HG03460 (cell line): ENCODE measurements around the gene KDM4B.

Experiments
- ATAC-seq: cut with Tn5 transposase; IDR thresholded peaks from one replicate; pipeline ENCODE4 v1.9.1; 2021; ENCODE audit not compliant: unreplicated experiment

The KDM4B gene

GRCh38 chr19:5067678-5068077 is 98.8 kb downstream of the KDM4B start:
- ATAC-seq = no peak

- ATAC-seq = no peak
Observed at GRCh38 chr19:5068233-5069072, 99.5 kb downstream of the KDM4B start.

GRCh38 chr19:5070331-5070730 is 101.4 kb downstream of the KDM4B start:
- no peak for ATAC-seq

- no peak for ATAC-seq
Observed at GRCh38 chr19:5070930-5071329, 102.0 kb downstream of the KDM4B start.

GRCh38 chr19:5071579-5071978 is 102.7 kb downstream of the KDM4B start:
- no peak for ATAC-seq

- no peak for ATAC-seq
Observed at GRCh38 chr19:5072115-5072514, 103.2 kb downstream of the KDM4B start.

- no peak for ATAC-seq
Observed at GRCh38 chr19:5073153-5073844, 104.4 kb downstream of the KDM4B start.

GRCh38 chr19:5074407-5074806 is 105.5 kb downstream of the KDM4B start:
- ATAC-seq = no peak

GRCh38 chr19:5074830-5075394 is 106.0 kb downstream of the KDM4B start:
- no peak for ATAC-seq

- no peak for ATAC-seq
Observed at GRCh38 chr19:5075597-5075996, 106.7 kb downstream of the KDM4B start.

GRCh38 chr19:5076440-5077208 is 107.7 kb downstream of the KDM4B start:
- no peak for ATAC-seq

GRCh38 chr19:5077209-5077515 is 108.2 kb downstream of the KDM4B start:
- no peak for ATAC-seq

- no peak for ATAC-seq
Observed at GRCh38 chr19:5078182-5078581, 109.3 kb downstream of the KDM4B start.

GRCh38 chr19:5078666-5079065 is 109.8 kb downstream of the KDM4B start:
- ATAC-seq = no peak

GRCh38 chr19:5079071-5079774 is 110.3 kb downstream of the KDM4B start:
- no peak for ATAC-seq

- no peak for ATAC-seq
Observed at GRCh38 chr19:5080030-5080654, 111.2 kb downstream of the KDM4B start.

- no peak for ATAC-seq
Observed at GRCh38 chr19:5080809-5081208, 111.9 kb downstream of the KDM4B start.

- ATAC-seq = no peak
Observed at GRCh38 chr19:5081443-5082161, 112.7 kb downstream of the KDM4B start.

- ATAC-seq = no peak
Observed at GRCh38 chr19:5083547-5083965, 114.6 kb downstream of the KDM4B start.

- no peak for ATAC-seq
Observed at GRCh38 chr19:5085566-5085965, 116.7 kb downstream of the KDM4B start.
